Smooth muscle cell (in vitro differentiated cells): Measurements from ENCODE around the gene DNTT. TPM values are rescaled to one million over a fixed set of nuclear protein-coding genes. Genes with fewer than 3 reads are reported as not detected.

ENCODE experiments used
- DNase-seq: peaks from one replicate; lab custom pipeline; 2025; ENCODE audit not compliant: unreplicated experiment; lab: John Stamatoyannopoulos, UW
- H2AFZ ChIP-seq: fragments of 200-600 bp; sonication (generic); 2 replicates; pipeline ENCODE4 v1.6.0; 2016; ENCODE audit warnings: antibody characterized with exemption, low read depth, mild to moderate bottlenecking
- H3F3A ChIP-seq: fragments of 200-600 bp; sonication (generic); 2 replicates; pipeline ENCODE4 v1.6.0; 2017; ENCODE audit warnings: antibody characterized with exemption, low read depth
- H3K27ac ChIP-seq: fragments of 200-600 bp; sonication (generic); 2 replicates; pipeline ENCODE4 v1.5.1; 2016; ENCODE audit warnings: low read depth, mild to moderate bottlenecking
- H3K27me3 ChIP-seq: fragments of 200-600 bp; sonication (generic); 2 replicates; pipeline ENCODE4 v1.6.1; 2016; ENCODE audit warnings: low read depth, mild to moderate bottlenecking
- H3K36me3 ChIP-seq: fragments of 200-600 bp; sonication (generic); 2 replicates; pipeline ENCODE4 v1.5.1; 2016; ENCODE audit warnings: low read depth
- H3K4me1 ChIP-seq: fragments of 200-600 bp; sonication (generic); 2 replicates; pipeline ENCODE4 v1.5.1; 2016; ENCODE audit warnings: low read depth
- H3K4me2 ChIP-seq: fragments of 200-600 bp; sonication (generic); 2 replicates; pipeline ENCODE4 v1.6.0; 2016; ENCODE audit warnings: mild to moderate bottlenecking
- H3K4me3 ChIP-seq: fragments of 200-600 bp; sonication (generic); 2 replicates; pipeline ENCODE4 v1.5.1; 2016; ENCODE audit warnings: mild to moderate bottlenecking
- H3K79me2 ChIP-seq: fragments of 200-600 bp; sonication (generic); 2 replicates; pipeline ENCODE4 v1.6.0; 2016; ENCODE audit warnings: low read depth, mild to moderate bottlenecking
- H3K9ac ChIP-seq: fragments of 200-600 bp; sonication (generic); 2 replicates; pipeline ENCODE4 v1.6.0; 2016; ENCODE audit warnings: low read depth
- H3K9me3 ChIP-seq: fragments of 200-600 bp; sonication (generic); replicated peaks from 2 replicates; pipeline ENCODE4 v1.5.1; 2016; ENCODE audit warnings: low read depth
- H4K20me1 ChIP-seq: fragments of 200-600 bp; sonication (generic); 2 replicates; pipeline ENCODE4 v1.6.0; 2016; ENCODE audit warnings: low read depth
- CTCF ChIP-seq: fragments of 200-600 bp; sonication (generic); IDR thresholded peaks from 2 replicates; pipeline ENCODE4 v1.5.1; 2017; ENCODE audit warnings: borderline replicate concordance, mild to moderate bottlenecking, antibody characterized with exemption; ENCODE audit not compliant: insufficient read depth, poor library complexity, severe bottlenecking
- WGBS: methylation state at CpG from one replicate; pipeline ENCODE4 v1.1.7; 2016; ENCODE audit warnings: low lambda C conversion rate; 5-methylcytosine and 5-hydroxymethylcytosine counted together
- polyA plus RNA-seq: library from polyadenylated mRNA; unstranded; fragments of >200 nt; fragmentation: Nextera tagmentation; extraction: Ambion mirVana; gene quantifications from 2 replicates; pipeline ENCODE4 v1.2.1, GENCODE V29; 2016
- total RNA-seq: library from RNA; depleted of rRNA; stranded (reverse); fragments of >200 nt; gene quantifications from 2 replicates; pipeline ENCODE4 v1.2.3, GENCODE V29; 2014

The DNTT gene
- total and polyA plus RNA-seq, 2 experiments from 2014 or later = not detected

GRCh38 chr10:96387161-96387560, 82.9 kb downstream of the DNTT start:
- Histone ChIP-seq H3K4me3 (no peak overlapping the region), H3K27me3 (peaks cover 4% of the 10 kb centered on the region), H3K9me3 (no peaks in the 10 kb centered on the region), H2AFZ (no peak overlapping the region), H3K79me2 (no peaks in the 10 kb centered on the region), H3K4me2 (peak overlapping the region; percentile 46), H3F3A (no peaks in the 10 kb centered on the region), H3K36me3 (no peaks in the 10 kb centered on the region), H4K20me1 (no peaks in the 10 kb centered on the region), H3K27ac (no peak overlapping the region), H3K9ac (no peak overlapping the region), H3K4me1 (no peaks in the 10 kb centered on the region)
- WGBS = 45% methylated on average over 2 of the region's 2 CpGs
- no peak for DNase-seq
- no peak for TF ChIP-seq CTCF

GRCh38 chr10:96387601-96388000, 83.4 kb downstream of the DNTT start:
- no peaks in the 10 kb centered on the region for H3K9me3 ChIP-seq
- no peaks in the 10 kb centered on the region for H3K4me1 ChIP-seq
- H3K4me3 ChIP-seq = no peak overlapping the region
- H3K27me3 ChIP-seq = peaks cover 4% of the 10 kb centered on the region
- H3K27ac ChIP-seq = no peak overlapping the region
- no peaks in the 10 kb centered on the region for H3F3A ChIP-seq
- WGBS = 72% methylated on average over 7 of the region's 7 CpGs
- H2AFZ ChIP-seq = no peak overlapping the region
- no peak overlapping the region for H3K9ac ChIP-seq
- peak overlapping the region; percentile 46 for H3K4me2 ChIP-seq
- no peak for DNase-seq
- H4K20me1 ChIP-seq = no peaks in the 10 kb centered on the region
- no peaks in the 10 kb centered on the region for H3K36me3 ChIP-seq
- no peak for TF ChIP-seq CTCF
- H3K79me2 ChIP-seq = no peaks in the 10 kb centered on the region

Other genes with a start within 250 kb of the DNTT start
- 26.9 and 32.4 TPM in 2 replicates for gene ZNF518A, start 174.1 kb upstream of the DNTT start, total RNA-seq
- 9.0 and 11.9 TPM in 2 replicates for gene ZNF518A, start 174.1 kb upstream of the DNTT start, polyA plus RNA-seq
- gene BLNK, start 32.9 kb upstream of the DNTT start, total RNA-seq = 1.3 and 6.1 TPM in 2 replicates
- 1.3 and 2.5 TPM in 2 replicates for gene BLNK, start 32.9 kb upstream of the DNTT start, polyA plus RNA-seq
- not detected in 2 replicates for gene OPALIN, start 54.6 kb downstream of the DNTT start, total RNA-seq
- not detected in 2 replicates for gene OPALIN, start 54.6 kb downstream of the DNTT start, polyA plus RNA-seq
- 0.18 and 0.45 TPM in 2 replicates for gene TLL2, start 209.5 kb downstream of the DNTT start, total RNA-seq
- 0.04 TPM in 1 of 2 replicates, not detected in the other for gene TLL2, start 209.5 kb downstream of the DNTT start, polyA plus RNA-seq